Fibroblast of peridontal ligament (primary cell): ENCODE measurements around the gene CDC42EP1.

Experiments used
- DNase-seq: peaks from one replicate; pipeline ENCODE4 v3.0.0-alpha.2; 2010; ENCODE audit errors: extremely low read depth

The CDC42EP1 gene

DNA sequence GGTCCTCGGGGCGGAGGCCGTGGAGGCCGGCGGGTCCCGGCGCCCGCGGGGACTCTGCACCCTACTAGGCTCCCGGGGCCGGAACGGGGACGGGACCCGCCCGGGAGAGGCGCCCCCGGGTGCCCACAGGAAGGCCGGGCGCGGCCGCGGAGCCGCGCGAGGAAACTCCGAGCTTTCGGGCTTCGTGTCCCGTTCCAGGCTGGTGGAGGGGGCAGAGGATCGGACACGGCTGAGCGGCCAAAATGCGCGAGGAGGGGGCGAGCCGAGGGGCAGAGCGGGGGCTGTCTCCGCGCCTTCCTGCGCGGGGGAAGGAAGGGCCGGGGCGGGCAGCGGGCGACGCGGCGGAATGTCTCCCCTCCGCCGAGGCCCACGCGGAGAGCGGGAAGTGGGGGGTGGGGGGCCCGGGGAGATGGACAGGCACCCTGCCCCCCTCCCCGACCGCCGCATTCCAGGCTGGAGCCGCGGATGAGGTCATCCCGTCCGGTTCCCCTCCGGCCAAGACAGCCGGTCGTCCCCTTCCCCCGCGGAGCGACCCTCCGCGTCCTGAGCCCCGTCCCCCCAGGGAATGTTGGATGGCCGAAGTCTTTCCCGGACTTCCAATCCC is 430 bp downstream of the CDC42EP1 start:
- peak; percentile 27 for DNase-seq

GRCh38 chr22:37561212-37562048 is 1.1 kb downstream of the CDC42EP1 start:
- DNase-seq, result peak; percentile 88

DNA sequence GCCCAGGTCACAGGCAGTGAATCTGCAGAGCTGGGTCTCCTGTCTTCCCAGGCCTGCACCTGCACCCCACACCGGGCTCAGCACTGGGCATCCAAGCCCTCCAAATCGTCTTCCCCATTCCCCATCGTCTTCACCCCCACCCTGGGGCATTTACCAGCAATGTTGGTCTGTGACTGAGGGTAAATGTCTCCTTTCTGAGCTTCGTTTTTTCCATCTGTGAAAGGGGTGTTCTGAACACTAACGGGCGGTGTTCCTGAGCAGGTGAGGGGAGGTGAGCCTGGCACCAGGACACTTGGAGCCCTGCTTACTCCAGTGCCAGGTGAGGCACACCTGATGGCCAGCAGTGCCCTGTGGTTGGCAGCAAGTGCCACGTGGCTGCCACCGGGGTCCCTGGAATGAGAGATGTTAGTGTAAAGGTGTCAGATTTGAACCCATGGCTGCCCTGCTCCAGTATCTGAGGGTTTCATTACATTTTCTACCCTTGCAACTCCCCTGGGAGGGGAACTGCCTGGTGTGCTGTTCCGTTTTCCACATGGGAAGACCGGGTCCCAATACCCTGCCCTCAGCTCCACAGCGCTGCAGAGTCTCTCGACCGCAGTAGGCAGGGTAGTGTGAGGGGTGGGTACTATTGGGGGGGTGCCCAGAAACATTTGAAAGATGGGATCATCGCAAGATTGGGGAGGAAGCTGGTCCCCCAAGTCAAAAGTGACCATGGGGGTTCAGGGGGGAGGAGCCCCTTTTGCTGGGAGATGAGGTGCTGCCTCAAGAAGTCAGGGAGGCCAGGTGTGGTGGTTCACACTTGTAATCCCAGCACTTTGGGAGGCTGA is 2.0 kb downstream of the CDC42EP1 start:
- DNase-seq, result no peak

DNA sequence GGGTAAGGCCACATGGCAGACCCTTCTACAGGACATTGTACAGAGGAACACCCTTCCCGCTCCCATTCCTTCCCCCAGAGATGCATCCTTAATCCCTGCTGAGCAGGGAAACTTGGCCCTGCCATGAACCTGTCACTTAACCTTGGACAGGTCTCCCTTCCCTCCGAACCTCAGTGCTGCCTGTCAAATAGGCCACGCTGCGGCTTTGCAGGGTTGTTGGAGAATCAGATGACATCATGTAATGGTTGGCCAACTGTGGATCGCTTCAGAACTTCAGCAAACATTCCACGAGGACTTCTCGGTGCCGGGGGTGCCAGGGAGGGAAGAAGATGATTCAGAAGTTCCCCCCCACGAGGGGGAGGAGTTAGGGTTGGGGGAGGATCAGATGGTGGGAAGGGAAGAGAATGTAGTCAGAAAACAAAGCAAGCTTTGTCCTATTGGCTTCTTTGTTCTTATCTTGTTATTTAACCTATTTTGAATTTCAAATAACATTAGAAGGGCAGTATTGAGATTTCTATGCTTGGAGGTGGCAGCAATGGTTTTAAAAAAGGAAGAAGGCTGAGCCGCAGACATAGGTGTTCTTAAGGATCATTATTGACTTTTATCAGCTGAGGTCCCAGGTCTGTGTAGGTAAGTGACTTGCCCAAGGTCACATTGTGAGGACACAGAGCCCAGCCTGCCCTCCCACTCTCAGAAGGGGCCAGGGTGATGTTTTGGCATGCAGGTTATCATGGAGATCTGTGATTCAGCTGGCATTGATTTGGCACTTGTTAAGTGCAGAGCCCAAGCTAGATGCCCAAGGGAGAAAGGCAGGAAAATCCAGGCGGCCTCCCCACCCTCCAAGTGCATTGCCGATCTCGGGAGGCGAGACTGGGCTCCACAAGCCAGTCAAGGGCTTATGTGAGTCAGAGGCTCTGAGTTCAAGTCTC is 3.1 kb downstream of the CDC42EP1 start:
- DNase-seq, result peak; percentile 94

- peak; percentile 33 for DNase-seq
These were observed 3.9 kb downstream of the CDC42EP1 start for GRCh38 chr22:37564111-37564711.

DNA sequence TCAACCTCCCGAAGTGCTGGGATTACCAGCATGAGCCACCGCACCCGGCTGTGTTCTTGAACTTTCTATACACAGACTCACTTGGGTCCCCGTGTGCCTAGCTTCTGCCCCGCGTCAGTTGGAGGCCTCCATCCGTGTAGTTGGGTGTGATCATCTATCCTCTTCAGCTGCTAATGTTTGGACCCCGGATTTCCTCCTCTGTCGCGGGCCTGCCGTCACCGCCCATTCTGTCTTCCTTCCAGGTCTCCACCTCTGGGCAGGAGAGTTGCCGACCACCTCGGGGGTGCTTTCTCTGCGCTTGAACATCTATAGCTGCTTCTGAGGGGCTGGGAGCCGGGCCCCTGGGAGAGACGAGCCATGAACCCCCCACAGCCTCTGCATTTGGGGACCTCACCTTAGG is 5.5 kb downstream of the CDC42EP1 start:
- DNase-seq, result no peak

DNA sequence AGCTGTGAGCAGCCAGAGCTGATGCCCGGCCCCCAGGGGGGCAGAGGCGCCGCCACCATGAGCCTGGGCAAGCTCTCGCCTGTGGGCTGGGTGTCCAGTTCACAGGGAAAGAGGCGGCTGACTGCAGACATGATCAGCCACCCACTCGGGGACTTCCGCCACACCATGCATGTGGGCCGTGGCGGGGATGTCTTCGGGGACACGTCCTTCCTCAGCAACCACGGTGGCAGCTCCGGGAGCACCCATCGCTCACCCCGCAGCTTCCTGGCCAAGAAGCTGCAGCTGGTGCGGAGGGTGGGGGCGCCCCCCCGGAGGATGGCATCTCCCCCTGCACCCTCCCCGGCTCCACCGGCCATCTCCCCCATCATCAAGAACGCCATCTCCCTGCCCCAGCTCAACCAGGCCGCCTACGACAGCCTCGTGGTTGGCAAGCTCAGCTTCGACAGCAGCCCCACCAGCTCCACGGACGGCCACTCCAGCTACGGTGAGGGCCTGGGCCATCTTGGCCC is 6.1 kb downstream of the CDC42EP1 start:
- no peak for DNase-seq

GRCh38 chr22:37566903-37567798 is 6.9 kb downstream of the CDC42EP1 start:
- DNase-seq, result peak; percentile 54

DNA sequence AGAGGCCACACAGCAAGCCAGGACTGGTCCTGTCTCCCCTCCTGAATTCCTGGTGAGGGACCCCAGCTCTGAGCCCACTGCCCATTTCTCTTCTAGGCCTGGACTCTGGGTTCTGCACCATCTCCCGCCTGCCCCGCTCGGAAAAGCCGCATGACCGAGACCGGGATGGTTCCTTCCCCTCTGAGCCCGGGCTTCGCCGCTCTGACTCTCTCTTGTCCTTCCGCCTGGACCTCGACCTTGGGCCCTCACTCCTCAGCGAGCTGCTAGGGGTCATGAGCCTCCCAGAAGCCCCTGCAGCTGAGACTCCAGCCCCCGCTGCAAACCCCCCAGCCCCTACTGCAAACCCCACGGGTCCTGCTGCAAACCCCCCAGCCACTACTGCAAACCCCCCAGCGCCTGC is 7.7 kb downstream of the CDC42EP1 start:
- no peak for DNase-seq

- no peak for DNase-seq
These were observed 8.2 kb downstream of the CDC42EP1 start for GRCh38 chr22:37568448-37569008.

- no peak for DNase-seq
These were observed 9.0 kb downstream of the CDC42EP1 start for GRCh38 chr22:37569009-37569920.

- DNase-seq, result no peak
These were observed 9.8 kb downstream of the CDC42EP1 start for GRCh38 chr22:37569921-37570660.

- DNase-seq, result no peak
These were observed 10.3 kb downstream of the CDC42EP1 start for GRCh38 chr22:37570661-37570976.

DNA sequence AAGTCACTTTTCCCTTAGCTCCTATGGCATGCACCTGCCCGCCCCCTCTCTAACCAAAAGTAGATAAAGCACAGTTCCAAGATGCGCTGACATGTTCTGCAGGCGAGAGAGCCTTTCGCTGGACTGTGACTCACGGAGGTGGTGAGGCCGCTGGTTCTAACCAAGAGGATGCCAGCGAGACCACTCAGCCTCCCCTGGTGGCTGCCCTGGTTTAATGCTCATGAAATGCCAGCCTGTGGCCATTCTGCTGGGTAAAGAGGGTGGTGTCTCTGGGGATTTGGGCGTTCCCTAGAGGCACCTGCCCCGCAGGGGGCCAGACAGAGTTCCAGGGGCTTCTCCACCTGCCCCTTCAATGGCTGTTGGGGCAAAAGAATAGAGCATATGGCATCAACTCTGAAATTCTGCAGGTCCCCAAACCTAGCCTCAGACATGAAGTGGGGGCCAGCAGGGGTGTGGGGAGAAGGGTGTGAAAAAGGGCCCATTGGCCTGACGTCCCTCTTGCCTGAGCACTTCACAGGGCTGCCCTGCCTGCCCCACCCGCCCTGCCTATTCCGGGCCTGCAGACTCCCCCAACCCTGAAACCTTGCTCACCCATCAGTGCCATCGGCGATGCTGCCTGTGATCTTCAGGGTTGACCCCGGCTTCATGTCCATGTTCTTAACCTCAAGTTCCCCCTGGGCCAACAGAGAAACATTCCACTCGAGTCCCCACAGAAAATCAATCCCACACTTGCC is 11.1 kb downstream of the CDC42EP1 start:
- DNase-seq, result no peak

DNA sequence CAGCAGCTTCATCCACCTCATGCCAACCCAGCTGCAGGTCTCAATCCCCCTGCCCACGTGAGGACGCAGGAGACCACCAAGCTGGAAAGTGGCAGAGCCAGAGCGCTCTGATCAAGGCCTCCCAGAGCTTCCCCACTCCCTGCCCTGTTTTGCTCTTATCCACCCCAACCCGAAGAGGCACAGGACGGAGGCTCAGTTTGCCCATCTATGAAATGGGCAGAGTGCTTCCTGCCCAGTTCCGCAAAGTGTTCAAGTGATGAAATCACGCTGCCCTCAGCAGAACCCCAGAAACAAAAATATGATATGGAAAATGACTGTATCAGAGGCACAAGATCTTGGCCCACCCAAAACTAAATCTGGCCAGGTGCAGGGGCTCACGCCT is 11.7 kb downstream of the CDC42EP1 start:
- no peak for DNase-seq

DNA sequence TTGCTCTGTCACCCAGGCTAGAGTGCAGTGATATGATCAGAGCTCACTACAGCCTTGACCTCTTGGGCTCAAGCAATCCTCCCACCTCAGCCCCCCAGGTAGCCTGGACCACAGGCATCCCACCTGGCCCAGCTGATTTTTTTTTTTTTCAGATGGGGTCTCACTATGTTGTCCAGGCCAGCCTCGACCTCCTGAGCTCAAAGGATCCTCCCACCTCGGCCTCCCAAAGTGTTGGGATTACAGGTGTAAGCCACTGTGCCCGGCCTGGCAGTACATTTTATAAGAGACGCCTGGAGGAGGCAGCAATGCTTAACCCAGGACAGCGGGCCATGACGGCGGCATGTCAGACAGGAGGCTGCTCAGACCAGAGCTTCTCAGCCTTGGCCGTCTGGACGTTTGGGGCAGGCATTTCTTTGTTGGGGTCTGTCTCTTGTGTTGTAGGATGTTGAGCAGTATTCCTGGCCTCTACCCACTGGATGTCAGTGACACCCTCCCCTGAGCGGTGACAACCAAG is 15.3 kb downstream of the CDC42EP1 start:
- DNase-seq, result no peak

DNA sequence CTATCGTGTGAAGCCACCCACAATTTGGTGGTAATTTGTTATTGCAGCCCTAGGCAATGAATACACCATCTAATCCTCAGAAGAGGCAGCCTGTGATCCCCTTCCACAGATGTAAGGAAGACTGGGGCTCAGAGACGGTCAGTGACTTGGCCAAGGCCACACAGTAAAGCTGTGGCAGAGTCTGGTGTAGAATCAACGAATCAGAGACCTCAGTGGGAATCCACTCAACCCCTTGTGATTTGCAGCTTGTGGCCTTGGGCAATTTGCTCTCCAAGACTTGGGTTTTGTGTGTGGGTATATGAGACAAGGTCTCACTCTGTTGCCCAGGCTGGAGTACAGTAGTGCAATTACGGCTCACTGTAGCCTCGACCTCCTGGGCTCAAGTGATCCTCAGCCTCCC is 17.7 kb downstream of the CDC42EP1 start:
- no peak for DNase-seq
